A172 (cell line): ENCODE results near the gene TTC32. TPM values are rescaled to one million over a fixed set of nuclear protein-coding genes. Genes with fewer than 3 reads are reported as not detected.
"Not testable (repeated sequence)": the region's sequence is repeated elsewhere in the genome, so short reads cannot be mapped to it uniquely, and the experiment has no call there.

Experiments used
- DNase-seq: peaks from one replicate; pipeline ENCODE4 v3.0.0-alpha.2; 2015; ENCODE audit warnings: low spot score
- total RNA-seq: library from RNA; depleted of rRNA; stranded (reverse); fragments of >200 nt; shearing (Covaris generic); gene quantifications from 2 replicates; pipeline ENCODE4 v1.2.3, GENCODE V29; 2014

The TTC32 gene
- total RNA-seq, 1 experiment from 2014 or later, result 4.2 TPM

- no peak for DNase-seq
These were observed 1.5 kb downstream of the TTC32 start for GRCh38 chr2:19899985-19900930.

DNA sequence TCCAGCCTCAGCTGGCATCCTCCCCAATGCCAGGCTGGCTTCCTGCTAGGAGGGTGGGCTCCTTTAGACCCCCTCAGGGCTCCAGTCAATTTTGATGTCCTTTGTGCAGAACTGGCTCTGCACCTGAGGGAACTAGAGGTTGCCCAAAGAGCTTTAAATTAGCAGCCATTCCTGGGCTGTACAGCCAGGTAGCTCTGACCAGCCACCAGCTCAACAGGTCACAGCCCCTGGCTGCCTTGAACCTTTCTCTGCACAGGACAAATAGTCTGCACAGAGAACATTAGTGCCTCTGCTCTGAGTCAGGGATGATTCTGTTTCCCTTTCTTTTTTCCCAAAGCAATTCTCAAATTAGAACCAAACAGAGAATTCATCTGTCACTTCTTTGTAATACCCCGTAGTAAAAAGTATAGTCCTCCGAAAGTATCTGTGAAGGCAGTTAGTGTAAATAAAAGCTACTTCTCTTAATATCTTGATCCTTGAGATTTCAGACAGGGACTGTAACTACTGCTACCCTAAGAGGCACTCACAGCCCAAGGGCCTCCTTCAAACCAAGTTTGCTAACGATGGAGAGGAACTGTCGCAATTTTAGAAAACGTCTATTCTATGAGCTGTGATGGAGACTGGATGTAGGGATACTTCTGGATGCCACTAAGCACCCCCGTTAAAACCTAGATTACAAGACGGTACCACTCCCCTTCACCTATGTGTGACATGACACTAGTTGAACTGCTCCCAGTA, 3.0 kb downstream of the TTC32 start:
- no peak for DNase-seq

DNA sequence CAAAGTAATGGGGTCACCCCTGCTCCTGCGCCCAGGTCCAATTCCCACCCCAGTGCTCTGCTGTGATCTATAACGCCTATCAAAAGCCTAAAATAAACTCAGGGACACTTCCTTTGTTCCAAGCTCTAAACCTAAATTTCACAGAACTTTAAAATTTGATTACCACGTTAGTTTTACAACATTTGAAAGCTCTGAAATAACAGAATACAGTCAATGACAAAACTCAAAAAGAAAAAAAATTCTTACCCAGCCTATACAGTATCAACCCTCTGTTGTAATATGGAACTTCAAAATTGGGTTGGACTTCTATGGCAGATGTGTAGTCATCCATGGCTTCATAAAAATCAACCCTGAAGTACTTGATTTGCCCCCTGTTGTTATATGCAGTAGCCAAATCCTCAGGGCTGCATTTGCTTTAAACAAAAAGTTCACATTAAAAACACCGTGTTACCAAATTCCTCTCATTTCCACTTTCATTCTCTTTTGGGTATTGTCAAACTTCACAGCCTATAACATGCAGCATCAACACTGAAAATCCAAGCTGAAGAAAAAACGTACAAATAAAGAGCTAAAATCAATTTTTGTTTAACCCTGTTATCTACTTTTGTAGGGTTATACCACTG, 4.0 kb downstream of the TTC32 start:
- DNase-seq, result no peak

DNA sequence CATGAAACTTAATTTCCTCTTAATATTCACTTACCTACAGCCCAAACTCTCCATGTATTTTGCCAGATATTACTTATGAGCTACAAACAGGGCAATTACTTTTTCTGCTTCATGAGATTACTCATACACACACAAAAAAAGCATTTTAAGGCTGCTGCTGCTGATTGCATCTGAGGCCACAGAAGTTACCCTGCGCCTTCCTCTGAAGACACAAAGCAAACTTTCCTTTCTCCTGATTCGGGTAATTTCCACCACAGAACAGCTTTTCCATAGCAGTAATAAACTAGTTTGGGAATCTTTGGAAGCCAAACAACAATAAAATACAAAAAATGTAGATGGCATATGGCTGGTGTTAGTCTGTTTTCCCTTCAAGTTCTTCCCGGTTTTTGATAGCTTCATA, 6.2 kb downstream of the TTC32 start:
- DNase-seq, result no peak

DNA sequence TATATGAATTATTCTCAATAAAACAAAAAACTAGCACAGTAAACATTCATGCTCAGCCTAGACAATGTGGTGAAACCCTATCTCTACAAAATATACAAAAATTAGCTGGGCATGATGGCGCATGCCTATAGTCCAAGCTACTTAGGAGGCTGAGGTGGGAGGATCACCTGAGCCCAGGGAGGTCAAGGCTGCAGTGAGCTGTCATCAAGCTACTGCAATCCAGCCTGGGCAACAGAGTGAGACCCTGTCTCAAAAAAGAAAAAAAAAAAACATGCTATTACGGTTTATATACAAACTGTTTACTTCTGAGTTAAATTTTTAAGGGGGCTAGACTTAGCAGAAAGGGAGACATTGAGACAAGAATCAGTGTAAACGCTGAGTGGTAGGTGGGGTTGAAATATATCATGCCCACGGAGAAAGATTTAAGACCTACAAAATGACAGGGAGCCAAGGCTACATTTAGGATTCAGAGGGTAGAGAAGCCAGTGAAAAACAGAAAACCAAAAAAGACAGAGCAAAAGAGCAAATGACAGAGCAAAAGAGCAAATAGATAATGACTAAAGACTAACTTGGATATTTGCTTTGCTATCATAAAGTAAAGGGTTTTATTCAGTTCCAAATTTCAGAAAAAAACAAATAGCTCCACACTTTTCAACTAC, 7.5 kb downstream of the TTC32 start:
- no peak for DNase-seq

DNA sequence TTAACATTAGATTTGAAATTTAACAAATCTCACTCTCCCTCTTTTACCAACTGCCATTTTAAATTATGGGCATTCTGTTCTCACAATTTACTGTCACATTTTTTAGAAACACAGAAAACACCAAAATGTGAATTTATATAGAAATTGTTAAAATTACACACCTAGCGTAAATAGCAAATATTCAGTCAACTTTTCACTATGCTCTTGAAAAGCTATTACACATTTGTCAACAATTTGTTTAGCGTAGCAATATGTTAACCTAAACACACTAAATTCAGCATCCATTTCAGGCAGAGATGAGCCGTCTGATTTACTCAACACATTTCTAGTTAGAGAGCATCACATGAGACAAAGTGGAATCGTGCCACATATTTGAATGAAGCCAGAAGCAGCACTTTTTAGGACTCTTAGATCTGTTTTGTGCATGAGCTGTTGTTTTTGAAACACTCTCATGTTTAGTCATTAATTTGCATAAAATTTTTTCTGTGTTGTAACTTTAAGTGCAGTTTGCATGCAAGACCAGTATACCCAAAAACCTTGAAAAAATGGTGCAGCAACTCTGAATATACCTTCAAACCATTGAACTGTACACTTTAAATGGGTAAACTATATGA, 8.2 kb downstream of the TTC32 start:
- DNase-seq, result no peak

DNA sequence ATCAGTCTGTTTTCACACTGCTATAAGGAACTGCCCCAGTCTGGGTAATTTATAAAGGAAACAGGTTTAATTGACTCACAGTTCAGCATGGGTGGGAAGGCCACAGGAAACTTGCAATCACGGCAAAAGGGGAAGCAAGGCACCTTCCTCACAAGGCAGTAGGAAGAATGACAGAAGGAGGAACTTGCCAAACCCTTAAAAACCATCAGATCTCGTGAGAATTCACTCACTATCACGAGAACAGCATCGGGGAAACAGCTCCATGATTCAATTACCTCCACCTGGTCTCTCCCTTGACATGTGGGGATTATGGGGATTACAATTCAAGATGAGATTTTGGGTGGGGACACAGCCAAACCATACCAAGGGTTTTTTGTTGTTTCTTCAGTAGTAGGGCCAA, 9.8 kb downstream of the TTC32 start:
- not testable (repeated sequence) for DNase-seq

DNA sequence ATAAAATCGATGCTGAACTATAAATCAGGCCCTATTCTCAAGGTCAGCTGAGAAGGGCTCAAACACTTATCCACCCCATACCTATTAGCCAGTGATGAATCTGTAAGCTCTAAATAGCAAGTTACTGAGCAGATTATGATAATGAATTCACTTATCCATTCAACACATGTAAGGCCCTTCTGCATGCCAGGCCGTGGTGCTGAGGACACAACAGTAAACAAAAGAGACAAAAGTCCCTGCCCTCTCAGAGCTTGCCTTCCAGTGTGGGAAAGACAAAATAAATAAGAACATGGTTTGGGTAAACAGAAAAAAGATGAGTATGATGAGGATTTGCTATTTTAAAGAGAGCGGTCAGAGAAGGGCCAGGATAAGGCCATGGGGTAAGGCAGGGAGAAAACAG, 11.7 kb downstream of the TTC32 start:
- DNase-seq, result no peak

DNA sequence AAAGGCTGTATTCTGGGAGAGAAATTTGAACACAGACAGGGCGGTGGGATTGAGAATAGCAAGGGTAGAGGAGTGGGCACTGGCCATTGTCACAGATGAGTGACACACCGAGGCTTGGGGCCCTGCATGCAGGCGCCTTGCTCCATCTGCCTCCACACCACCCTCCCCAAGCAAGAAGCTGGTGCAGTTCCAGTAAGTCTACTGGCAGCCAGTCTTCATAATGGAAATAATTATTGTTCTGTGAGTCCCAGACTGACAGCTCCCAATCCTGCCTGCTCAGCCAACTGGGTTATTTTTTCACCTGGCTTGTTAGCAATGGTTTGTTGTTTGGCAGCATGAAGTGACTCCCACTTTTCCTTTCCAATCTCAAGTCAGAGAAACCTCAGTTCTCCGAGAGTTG, 13.0 kb downstream of the TTC32 start:
- DNase-seq, result no peak

DNA sequence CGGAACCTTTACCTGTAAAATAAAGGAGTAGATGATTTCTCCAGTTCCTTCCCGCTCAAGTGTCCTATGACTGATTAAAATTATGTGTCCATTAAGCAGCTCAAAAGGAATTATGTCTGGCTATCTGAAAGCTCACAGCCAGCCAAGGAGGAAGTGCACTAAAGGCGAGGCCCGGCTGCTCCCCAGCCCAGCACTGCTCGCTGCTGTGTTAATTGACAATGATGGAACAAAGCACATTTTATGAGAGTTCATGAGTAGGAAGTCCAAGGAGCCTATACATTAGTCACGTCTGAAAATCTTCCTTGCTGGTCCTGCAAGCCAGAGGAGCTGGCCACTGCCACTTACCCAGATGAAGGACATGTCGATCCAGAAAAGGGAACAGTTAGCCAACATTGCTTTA, 14.3 kb downstream of the TTC32 start:
- DNase-seq, result no peak

- DNase-seq, result no peak
These were observed 15.5 kb downstream of the TTC32 start for GRCh38 chr2:19886261-19886660.

GRCh38 chr2:19885791-19886190, 16.0 kb downstream of the TTC32 start:
- no peak for DNase-seq

GRCh38 chr2:19883971-19884720, 17.6 kb downstream of the TTC32 start:
- no peak for DNase-seq

- DNase-seq, result no peak
These were observed 18.3 kb downstream of the TTC32 start for GRCh38 chr2:19883486-19883885.

GRCh38 chr2:19882286-19882685, 19.5 kb downstream of the TTC32 start:
- no peak for DNase-seq

- DNase-seq, result no peak
These were observed 19.9 kb downstream of the TTC32 start for GRCh38 chr2:19881908-19882265.

- DNase-seq, result no peak
These were observed 20.4 kb downstream of the TTC32 start for GRCh38 chr2:19881221-19881907.

GRCh38 chr2:19880191-19880590, 21.6 kb downstream of the TTC32 start:
- DNase-seq, result not testable (repeated sequence)

GRCh38 chr2:19879120-19879519, 22.7 kb downstream of the TTC32 start:
- no peak for DNase-seq
